Activated naive CD8-positive, alpha-beta T cell (primary cell): ENCODE measurements around the gene ZDHHC8.

Experiments used
- H3K27ac Mint-ChIP-seq: one replicate; pipeline ENCODE4 v1.8.0; 2021; ENCODE audit warnings: mixed read lengths
- H3K27me3 Mint-ChIP-seq: one replicate; pipeline ENCODE4 v1.8.0; 2021; ENCODE audit warnings: mixed read lengths
- H3K36me3 Mint-ChIP-seq: one replicate; pipeline ENCODE4 v1.8.0; 2021; ENCODE audit warnings: mixed read lengths
- H3K4me1 Mint-ChIP-seq: one replicate; pipeline ENCODE4 v1.8.0; 2021; ENCODE audit warnings: low read depth, mixed read lengths
- H3K4me3 Mint-ChIP-seq: one replicate; pipeline ENCODE4 v1.8.0; 2021; ENCODE audit warnings: mild to moderate bottlenecking, mixed read lengths
- H3K9me3 Mint-ChIP-seq: one replicate; pipeline ENCODE4 v1.8.0; 2021; ENCODE audit warnings: low read depth, mixed read lengths

The ZDHHC8 gene

DNA sequence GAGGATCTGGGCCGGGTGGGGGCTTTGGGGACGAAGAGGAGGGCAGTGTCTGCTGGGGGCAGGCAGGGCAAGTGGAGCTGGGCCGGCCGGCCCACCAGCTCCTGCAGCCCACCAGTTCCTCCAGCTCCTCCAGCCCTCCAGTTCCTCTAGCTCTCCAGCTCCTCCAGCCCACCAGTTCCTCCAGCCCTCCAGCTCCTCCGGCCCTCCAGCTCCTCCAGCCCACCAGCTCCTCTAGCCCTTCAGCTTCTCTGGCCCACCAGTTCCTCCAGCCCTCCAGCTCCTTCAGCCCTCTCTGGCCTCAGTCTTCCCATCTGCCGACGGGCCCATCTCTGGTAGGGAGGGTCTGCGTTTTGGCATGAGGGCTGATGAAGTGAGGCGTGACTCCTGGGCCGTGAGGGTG, 28.4 kb downstream of the ZDHHC8 start:
- H3K4me1 Mint-ChIP-seq = no peaks in the 10 kb centered on the region
- no peaks in the 10 kb centered on the region for H3K9me3 Mint-ChIP-seq
- no peak overlapping the region for H3K27ac Mint-ChIP-seq
- no peak overlapping the region for H3K4me3 Mint-ChIP-seq
- H3K36me3 Mint-ChIP-seq = no peaks in the 10 kb centered on the region
- no peaks in the 10 kb centered on the region for H3K27me3 Mint-ChIP-seq

- no peaks in the 10 kb centered on the region for H3K4me1 Mint-ChIP-seq
Measured at GRCh38 chr22:20164863-20165262, 33.3 kb downstream of the ZDHHC8 start.

DNA sequence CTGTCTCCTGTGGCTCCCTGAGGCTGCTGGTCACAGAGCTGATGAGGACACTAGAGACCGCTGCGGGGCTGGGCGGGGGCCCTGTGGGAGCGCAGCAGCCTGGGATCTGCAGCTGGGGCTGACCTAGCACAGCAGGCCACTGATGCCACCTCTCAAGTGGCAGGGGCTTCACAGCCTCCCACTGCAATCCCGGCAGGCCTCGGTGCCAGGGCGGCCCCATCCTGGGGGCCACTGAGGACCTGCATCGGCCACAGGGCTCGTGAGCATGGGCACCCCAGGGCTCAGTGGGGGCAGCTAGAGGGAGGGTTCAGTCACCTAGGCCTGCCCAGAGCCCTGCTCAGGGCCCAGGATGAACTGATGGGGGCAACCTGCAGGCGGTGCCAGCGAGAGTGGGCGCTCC, 33.8 kb downstream of the ZDHHC8 start:
- no peak overlapping the region for H3K27ac Mint-ChIP-seq
- no peaks in the 10 kb centered on the region for H3K9me3 Mint-ChIP-seq
- no peak overlapping the region for H3K4me3 Mint-ChIP-seq
- H3K4me1 Mint-ChIP-seq = no peaks in the 10 kb centered on the region
- no peaks in the 10 kb centered on the region for H3K36me3 Mint-ChIP-seq
- H3K27me3 Mint-ChIP-seq = no peaks in the 10 kb centered on the region

More at GRCh38 chr22:20164863-20165262, 33.3 kb downstream of the ZDHHC8 start:
- no peaks in the 10 kb centered on the region for H3K27me3 Mint-ChIP-seq
- H3K27ac Mint-ChIP-seq = no peak overlapping the region
- no peaks in the 10 kb centered on the region for H3K36me3 Mint-ChIP-seq
- no peak overlapping the region for H3K4me3 Mint-ChIP-seq
- H3K9me3 Mint-ChIP-seq = no peaks in the 10 kb centered on the region

- Mint-ChIP-seq H3K9me3 (no peaks in the 10 kb centered on the region), H3K27me3 (no peaks in the 10 kb centered on the region), H3K27ac (no peak overlapping the region), H3K4me3 (no peak overlapping the region), H3K4me1 (no peaks in the 10 kb centered on the region), H3K36me3 (no peaks in the 10 kb centered on the region)
Measured at GRCh38 chr22:20165913-20166312, 34.3 kb downstream of the ZDHHC8 start.

- Mint-ChIP-seq H3K36me3 (no peaks in the 10 kb centered on the region), H3K4me3 (no peak overlapping the region), H3K27ac (no peak overlapping the region)
Measured at GRCh38 chr22:20166703-20167102, 35.1 kb downstream of the ZDHHC8 start.

GRCh38 chr22:20167643-20168322, 36.2 kb downstream of the ZDHHC8 start:
- Mint-ChIP-seq H3K36me3 (no peaks in the 10 kb centered on the region), H3K9me3 (no peaks in the 10 kb centered on the region), H3K4me3 (no peak overlapping the region), H3K4me1 (no peaks in the 10 kb centered on the region), H3K27ac (no peak overlapping the region), H3K27me3 (no peaks in the 10 kb centered on the region)

More at GRCh38 chr22:20166703-20167102, 35.1 kb downstream of the ZDHHC8 start:
- no peaks in the 10 kb centered on the region for H3K27me3 Mint-ChIP-seq
- H3K4me1 Mint-ChIP-seq = no peaks in the 10 kb centered on the region
- no peaks in the 10 kb centered on the region for H3K9me3 Mint-ChIP-seq

GRCh38 chr22:20169253-20169822, 37.7 kb downstream of the ZDHHC8 start:
- H3K27me3 Mint-ChIP-seq = no peaks in the 10 kb centered on the region
- H3K9me3 Mint-ChIP-seq = no peaks in the 10 kb centered on the region
- H3K4me3 Mint-ChIP-seq = no peak overlapping the region
- no peaks in the 10 kb centered on the region for H3K4me1 Mint-ChIP-seq
- H3K27ac Mint-ChIP-seq = no peak overlapping the region
- no peaks in the 10 kb centered on the region for H3K36me3 Mint-ChIP-seq

DNA sequence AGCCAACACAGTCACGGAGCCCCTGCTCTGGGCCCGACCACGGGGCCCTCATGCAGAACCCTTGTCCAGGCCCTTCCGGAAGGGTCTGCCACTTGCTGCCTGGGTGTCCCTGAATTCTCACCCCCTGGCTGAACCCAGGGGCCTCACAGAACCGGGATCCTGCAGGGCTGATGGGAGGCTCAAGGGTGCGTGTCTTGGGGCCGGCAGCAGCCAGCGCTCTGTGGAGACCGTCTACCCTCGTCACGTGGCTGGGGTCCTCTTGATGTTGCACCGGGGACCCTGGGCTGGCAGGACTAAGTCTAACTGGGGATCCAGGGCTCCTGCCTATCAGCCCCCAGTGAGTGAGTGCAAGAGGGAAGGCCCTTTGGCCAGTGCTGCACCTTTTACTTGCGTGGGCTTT, 38.6 kb downstream of the ZDHHC8 start:
- Mint-ChIP-seq H3K27me3 (no peaks in the 10 kb centered on the region), H3K4me1 (no peaks in the 10 kb centered on the region), H3K9me3 (no peaks in the 10 kb centered on the region), H3K4me3 (no peak overlapping the region), H3K27ac (no peak overlapping the region), H3K36me3 (no peaks in the 10 kb centered on the region)

DNA sequence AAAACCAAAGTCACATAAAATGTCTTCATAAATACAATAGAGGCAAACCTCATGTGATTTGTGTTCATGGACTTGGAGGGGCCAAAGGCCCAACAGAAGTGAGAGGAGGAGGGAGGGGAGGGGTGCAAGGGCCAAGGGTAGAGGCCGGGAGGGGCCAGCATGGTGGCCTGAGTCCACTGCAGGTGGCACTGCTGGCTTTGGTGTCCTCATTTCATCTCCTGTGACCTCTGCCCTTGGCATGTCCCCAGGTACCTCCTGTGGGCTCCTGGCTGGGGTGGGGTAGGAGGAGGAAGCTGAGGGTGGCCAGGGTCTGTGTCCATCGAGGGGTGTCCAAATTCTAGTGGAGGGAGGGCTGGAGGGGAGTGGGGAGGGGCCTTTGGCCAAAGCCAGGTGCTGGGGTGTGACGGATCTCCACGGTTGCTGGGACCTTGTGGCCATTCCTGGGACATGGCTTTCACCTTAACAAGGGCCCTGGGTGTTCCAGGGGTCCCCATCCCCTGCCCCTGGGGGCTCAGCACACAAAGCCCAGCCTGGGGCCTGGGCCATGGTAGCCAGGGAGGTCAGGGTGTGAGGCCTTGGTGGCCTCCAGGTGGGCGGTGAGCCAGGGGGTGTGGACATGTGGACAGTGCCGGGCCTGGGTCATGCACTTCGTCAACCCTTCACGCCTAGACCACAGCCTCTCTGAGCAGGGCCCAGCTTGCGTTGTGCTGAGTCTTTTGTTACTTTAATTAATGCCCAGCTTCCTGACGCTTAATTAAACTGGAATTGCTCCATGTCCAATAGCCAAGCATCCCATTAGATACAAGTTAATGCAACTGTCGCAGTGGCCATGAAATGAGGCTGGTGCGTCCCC, 39.9 kb downstream of the ZDHHC8 start:
- Mint-ChIP-seq H3K4me3 (no peak overlapping the region), H3K9me3 (no peaks in the 10 kb centered on the region), H3K4me1 (no peaks in the 10 kb centered on the region), H3K27ac (no peak overlapping the region), H3K36me3 (no peaks in the 10 kb centered on the region), H3K27me3 (no peaks in the 10 kb centered on the region)

GRCh38 chr22:20172141-20172613, 40.6 kb downstream of the ZDHHC8 start:
- no peak overlapping the region for H3K4me3 Mint-ChIP-seq
- no peak overlapping the region for H3K27ac Mint-ChIP-seq
- H3K9me3 Mint-ChIP-seq = no peaks in the 10 kb centered on the region
- H3K27me3 Mint-ChIP-seq = no peaks in the 10 kb centered on the region
- H3K4me1 Mint-ChIP-seq = no peaks in the 10 kb centered on the region
- no peaks in the 10 kb centered on the region for H3K36me3 Mint-ChIP-seq

- H3K36me3 Mint-ChIP-seq = no peaks in the 10 kb centered on the region
- H3K4me1 Mint-ChIP-seq = no peaks in the 10 kb centered on the region
- no peak overlapping the region for H3K27ac Mint-ChIP-seq
- no peaks in the 10 kb centered on the region for H3K27me3 Mint-ChIP-seq
- H3K4me3 Mint-ChIP-seq = no peak overlapping the region
- H3K9me3 Mint-ChIP-seq = no peaks in the 10 kb centered on the region
Measured at GRCh38 chr22:20173246-20173645, 41.6 kb downstream of the ZDHHC8 start.

DNA sequence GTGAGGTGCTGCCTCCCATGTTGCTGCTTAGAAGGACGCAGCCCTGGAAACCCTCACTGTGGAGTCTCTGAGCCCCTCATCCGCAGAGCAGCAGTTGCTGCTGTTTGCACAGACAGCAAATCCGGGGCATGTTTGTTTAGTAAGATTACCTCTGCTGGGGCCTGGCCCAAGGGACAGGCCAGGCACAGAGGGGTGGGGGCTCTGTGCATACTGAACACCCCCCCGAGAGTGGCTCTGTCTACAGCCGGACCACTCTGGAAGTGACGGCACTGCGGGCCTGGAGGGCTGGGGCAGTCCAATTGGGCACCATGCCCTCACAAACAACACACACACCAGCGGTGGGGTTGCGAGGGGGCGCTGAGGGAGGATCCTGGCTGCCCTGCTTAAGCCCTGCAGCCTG, 42.2 kb downstream of the ZDHHC8 start:
- Mint-ChIP-seq H3K4me1 (no peaks in the 10 kb centered on the region), H3K36me3 (no peaks in the 10 kb centered on the region), H3K9me3 (no peaks in the 10 kb centered on the region)

DNA sequence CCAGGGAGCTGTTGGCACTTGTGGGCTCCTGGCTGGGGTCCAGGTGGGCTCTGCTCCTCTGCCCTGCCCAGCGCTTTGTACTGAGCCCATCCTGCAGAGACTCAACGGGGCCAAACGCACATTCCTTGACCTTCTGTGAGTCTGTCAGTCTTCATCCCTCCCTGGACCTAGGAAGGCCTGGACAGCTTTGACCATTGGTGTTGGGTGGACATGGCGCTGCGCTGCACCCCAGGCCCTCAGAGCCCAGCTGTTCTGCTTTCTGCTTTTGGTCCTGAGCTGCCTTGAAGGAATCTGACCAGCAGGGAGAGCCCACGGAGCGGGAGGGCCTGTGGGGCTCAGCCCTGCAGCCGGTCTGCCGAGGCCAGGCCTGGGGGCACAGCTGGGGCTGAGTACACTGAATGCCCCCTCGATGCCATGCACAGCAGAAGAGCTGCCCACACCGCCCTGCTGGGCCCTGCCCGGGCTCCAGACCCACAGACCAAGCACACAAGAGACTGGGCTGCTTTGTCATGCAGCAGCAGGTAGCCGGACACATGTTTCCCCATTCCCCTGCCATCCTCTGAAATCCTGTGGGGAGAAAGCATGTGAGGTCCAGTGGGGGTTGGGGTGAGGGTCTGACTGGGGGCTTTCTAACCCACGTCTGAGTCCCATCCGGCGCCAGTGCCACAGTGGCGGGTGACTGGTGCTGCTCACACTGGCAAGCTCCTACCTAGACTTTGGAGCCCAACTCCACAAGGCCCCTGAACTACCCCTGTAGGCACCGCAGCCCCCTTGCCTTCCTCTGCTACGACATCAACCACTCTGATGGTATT, 43.4 kb downstream of the ZDHHC8 start:
- Mint-ChIP-seq H3K27ac (no peak overlapping the region), H3K9me3 (no peaks in the 10 kb centered on the region), H3K27me3 (no peaks in the 10 kb centered on the region), H3K4me3 (no peak overlapping the region), H3K36me3 (no peaks in the 10 kb centered on the region), H3K4me1 (no peaks in the 10 kb centered on the region)

More for the DNA sequence above, 42.2 kb downstream of the ZDHHC8 start:
- H3K27me3 Mint-ChIP-seq = no peaks in the 10 kb centered on the region
- no peak overlapping the region for H3K27ac Mint-ChIP-seq
- no peak overlapping the region for H3K4me3 Mint-ChIP-seq

- Mint-ChIP-seq H3K27me3 (no peaks in the 10 kb centered on the region), H3K36me3 (no peaks in the 10 kb centered on the region), H3K4me1 (no peaks in the 10 kb centered on the region), H3K4me3 (no peak overlapping the region), H3K27ac (no peak overlapping the region), H3K9me3 (no peaks in the 10 kb centered on the region)
Measured at GRCh38 chr22:20175597-20175900, 43.9 kb downstream of the ZDHHC8 start.
